IMR-90 (cell line): ENCODE measurements around the gene LUZP1. TPM values are rescaled to one million over a fixed set of nuclear protein-coding genes. Genes with fewer than 3 reads are reported as not detected.

Experiments used
- ATAC-seq: fragments of 200-7000 bp; cut with Tn5 transposase; 2 replicates; pipeline ENCODE4 v1.9.1; 2020; ENCODE audit warnings: low read depth, mild to moderate bottlenecking, moderate library complexity
- BruUV-seq: library from RNA; stranded (reverse); fragments of 400-500 nt; replicated peaks from 2 replicates; lab custom pipeline; 2021; lab: Mats Ljungman, UMichigan
- CTCF ChIA-PET: fragments of 300-600 bp; formaldehyde crosslinking; extraction: SDS; loops from one replicate; lab custom pipeline; 2021; ENCODE audit warnings: antibody characterized with exemption; lab: Yijun Ruan, JAX
- POLR2A ChIA-PET: fragments of 300-600 bp; sonication (Branson Sonifier 250); formaldehyde crosslinking; loops from one replicate; lab custom pipeline; 2022; ENCODE audit warnings: antibody characterized with exemption; ENCODE audit not compliant: unreplicated experiment; lab: Charles Lee
- DNase-seq: peaks from one replicate; pipeline ENCODE4 v3.0.0; 2013
- H2AFZ ChIP-seq: replicated peaks from 2 replicates; pipeline ENCODE3; 2013; ENCODE audit warnings: low read length, mild to moderate bottlenecking; ENCODE audit not compliant: poor library complexity
- H2AK5ac ChIP-seq: 2 replicates; pipeline ENCODE4 v1.6.1; 2013; ENCODE audit warnings: low read depth, low read length, inconsistent platforms
- H2AK9ac ChIP-seq: replicated peaks from 2 replicates; pipeline ENCODE3; 2013; ENCODE audit warnings: mild to moderate bottlenecking, low read depth, low read length, moderate library complexity; ENCODE audit not compliant: poor library complexity
- H2BK120ac ChIP-seq: 2 replicates; pipeline ENCODE4 v1.6.1; 2013; ENCODE audit warnings: low read depth, low read length, inconsistent platforms
- H2BK15ac ChIP-seq: 3 replicates; pipeline ENCODE4 v1.6.1; 2013; ENCODE audit warnings: low read depth, low read length, inconsistent platforms
- H2BK20ac ChIP-seq: 2 replicates; pipeline ENCODE4 v1.6.1; 2013; ENCODE audit warnings: low read depth, mild to moderate bottlenecking, inconsistent platforms, low read length, moderate library complexity
- H2BK5ac ChIP-seq: 2 replicates; pipeline ENCODE4 v1.6.1; 2013; ENCODE audit warnings: mild to moderate bottlenecking, low read depth, low read length, inconsistent platforms; ENCODE audit not compliant: poor library complexity, severe bottlenecking
- H3K14ac ChIP-seq: replicated peaks from 2 replicates; pipeline ENCODE4 v1.6.1; 2013; ENCODE audit warnings: low read depth, low read length, inconsistent platforms
- H3K18ac ChIP-seq: 2 replicates; pipeline ENCODE4 v1.6.1; 2013; ENCODE audit warnings: low read depth, low read length, control low read depth
- H3K23ac ChIP-seq: 2 replicates; pipeline ENCODE4 v1.6.1; 2013; ENCODE audit warnings: low read depth, low read length, inconsistent platforms
- H3K27ac ChIP-seq: 2 replicates; pipeline ENCODE4 v1.5.1; 2013; ENCODE audit warnings: mild to moderate bottlenecking, control low read depth, low read length; ENCODE audit not compliant: insufficient read depth
- H3K27me3 ChIP-seq: 2 replicates; pipeline ENCODE4 v1.6.1; 2013; ENCODE audit warnings: low read length; ENCODE audit not compliant: control insufficient read depth, insufficient read depth
- H3K36me3 ChIP-seq: 2 replicates; pipeline ENCODE4 v1.6.1; 2013; ENCODE audit warnings: low read length, mixed read lengths; ENCODE audit not compliant: control insufficient read depth, insufficient read depth
- H3K4ac ChIP-seq: 2 replicates; pipeline ENCODE4 v1.6.1; 2013; ENCODE audit warnings: low read depth, low read length, inconsistent platforms
- H3K4me1 ChIP-seq: 2 replicates; pipeline ENCODE4 v1.6.1; 2013; ENCODE audit warnings: low read length, mixed read lengths; ENCODE audit not compliant: control insufficient read depth, insufficient read depth
- H3K4me2 ChIP-seq: 2 replicates; pipeline ENCODE4 v1.6.1; 2013; ENCODE audit warnings: low read depth, mild to moderate bottlenecking, control low read depth, low read length, moderate library complexity
- H3K4me3 ChIP-seq: 2 replicates; pipeline ENCODE4 v1.5.1; 2013; ENCODE audit warnings: low read depth, mild to moderate bottlenecking, control low read depth, low read length, moderate library complexity; ENCODE audit not compliant: insufficient read depth
- H3K56ac ChIP-seq: 2 replicates; pipeline ENCODE4 v1.6.1; 2013; ENCODE audit warnings: low read length, inconsistent platforms; ENCODE audit not compliant: insufficient read depth; ENCODE audit errors: extremely low read depth
- H3K79me1 ChIP-seq, 2 experiments: 2 replicates each; pipeline ENCODE4 v1.6.1; 2013; ENCODE audit warnings: low read length in 2 of 2, inconsistent platforms in 1 of 2, low read depth in 1 of 2
- H3K9ac ChIP-seq: 2 replicates; pipeline ENCODE4 v1.6.1; 2013; ENCODE audit warnings: low read depth, low read length, control low read depth
- H3K9me1 ChIP-seq: 2 replicates; pipeline ENCODE4 v1.6.1; 2013; ENCODE audit warnings: low read length, inconsistent platforms; ENCODE audit not compliant: insufficient read depth
- H3K9me3 ChIP-seq: 2 replicates; pipeline ENCODE4 v1.6.1; 2013; ENCODE audit warnings: low read length; ENCODE audit not compliant: control insufficient read depth, insufficient read depth
- H4K20me1 ChIP-seq: 2 replicates; pipeline ENCODE4 v1.6.1; 2013; ENCODE audit warnings: low read length, inconsistent platforms; ENCODE audit not compliant: insufficient read depth
- H4K5ac ChIP-seq: 2 replicates; pipeline ENCODE4 v1.6.1; 2013; ENCODE audit warnings: mild to moderate bottlenecking, low read depth, low read length, control low read depth
- H4K8ac ChIP-seq, 2 experiments: 2 replicates each; pipeline ENCODE4 v1.6.1; 2013; ENCODE audit warnings: low read depth in 2 of 2, low read length in 2 of 2, control low read depth in 1 of 2, inconsistent platforms in 1 of 2
- H4K91ac ChIP-seq: 2 replicates; pipeline ENCODE4 v1.6.1; 2013; ENCODE audit warnings: low read depth, low read length, inconsistent platforms; ENCODE audit not compliant: insufficient read depth
- CEBPB ChIP-seq: IDR thresholded peaks from 2 replicates; pipeline ENCODE4 v1.6.1; 2012; ENCODE audit warnings: low read depth, low read length, improper control_type of control experiment
- FOS ChIP-seq: fragments of 150-350 bp; IDR thresholded peaks from 2 replicates; pipeline ENCODE4 v1.6.1; 2016; ENCODE audit warnings: low read depth, low read length
- WGBS, 2 experiments: methylation state at CpG; one replicate each; pipeline versions ENCODE4 v1.1.5 to v1.1.7; 2013; ENCODE audit warnings: missing lambda C conversion rate in 2 of 2; ENCODE audit not compliant: insufficient read length in 1 of 2; ENCODE audit errors: extremely low coverage in 2 of 2; 5-methylcytosine and 5-hydroxymethylcytosine counted together
- dilution Hi-C: fragments of 300-500 bp; cut with HindIII; formaldehyde crosslinking; loops from one replicate; pipeline ENCODE4 v1.14.3; 2018; ENCODE audit warnings: low sequenced_read_pairs; ENCODE audit not compliant: unreplicated experiment
- in situ Hi-C: fragments of 300-500 bp; cut with MboI; formaldehyde crosslinking; loops from 3 replicates; pipeline ENCODE4 v1.14.3; 2019; ENCODE audit warnings: low sequenced_read_pairs, inconsistent platforms, mixed read lengths
- intact Hi-C: fragments of 100-400 bp; cut with micrococcal nuclease; formaldehyde crosslinking; loops from 2 replicates; pipeline ENCODE4 v1.10.0; 2022
- polyA plus RNA-seq, 3 experiments: library from polyadenylated mRNA; depleted of rRNA; stranded (reverse); fragments of >200 nt; gene quantifications; 2 replicates each; pipeline ENCODE4 v1.2.3, GENCODE V29; 2012; ENCODE audit warnings: low replicate concordance in 1 of 3
- total RNA-seq: library from RNA; depleted of rRNA; stranded (reverse); fragments of >200 nt; gene quantifications from 2 replicates; pipeline ENCODE4 v1.2.3, GENCODE V29; 2012

Gene LUZP1
- total and polyA plus RNA-seq, 2 of the 4 experiments (the other 2 are of a cell fraction) = 13.1 to 31.7 TPM

GRCh38 chr1:23102289-23102688 is 66.4 kb downstream of the LUZP1 start:
- no peak overlapping the region for H3K9ac ChIP-seq
- POLR2A ChIA-PET = no interaction called here

More at GRCh38 chr1:23102289-23102688, 66.4 kb downstream of the LUZP1 start:
- intact Hi-C loops = loop anchor here (5.0 kb wide), 1 partner anchor 170 kb away; no protein-coding TSS in a partner anchor
- Histone ChIP-seq H2BK15ac (peak overlapping the region; percentile 3; the same call in 1 of the 3 replicates), H3K56ac (peak overlapping the region; percentile 72), H3K4me2 (peak overlapping the region; percentile 40; the same call in 1 of the 2 replicates), H2AFZ (no peak overlapping the region), H2BK5ac (peak overlapping the region; percentile 70), H3K79me1 (peaks cover 10 to 78% of the 10 kb centered on the region in 2 experiments), H3K9me1 (peaks cover 9% of the 10 kb centered on the region), H2AK5ac (peak overlapping the region; percentile 78; the same call in 1 of the 2 replicates), H3K18ac (peak overlapping the region; percentile 35; the same call in 1 of the 2 replicates), H3K4me3 (no peak overlapping the region), H3K36me3 (peaks cover 8% of the 10 kb centered on the region), H2AK9ac (no peak overlapping the region), H4K20me1 (peaks cover 60% of the 10 kb centered on the region), H3K27ac (peak overlapping the region; percentile 74), H2BK120ac (peak overlapping the region; percentile 65; the same call in 1 of the 2 replicates), H3K23ac (peak overlapping the region; percentile 77; the same call in 1 of the 2 replicates), H4K8ac (peak overlapping the region in 1 of 2 experiments; percentile 81; a peak in 3 of 4 replicates), H3K4ac (peak overlapping the region; percentile 49; the same call in 1 of the 2 replicates), H3K4me1 (peaks cover 17% of the 10 kb centered on the region), H2BK20ac (peak overlapping the region; percentile 65), H3K14ac (peak overlapping the region; percentile 76; the same call in 1 of the 2 replicates), H4K5ac (peak overlapping the region; percentile 38), H3K9me3 (no peaks in the 10 kb centered on the region), H4K91ac (peak overlapping the region; percentile 65; the same call in 1 of the 2 replicates), H3K27me3 (no peaks in the 10 kb centered on the region)
- dilution Hi-C loops = no loop called here
- DNase-seq (peak; percentile 82), ATAC-seq (peak; percentile 61)
- in situ Hi-C loops = no loop called here
- no CpG with 5 or more reads among the region's 1 CpG for WGBS, 2 experiments
- CTCF ChIA-PET = interaction anchor here (0.5 to 1.6 kb wide), 2 partner anchors 62 to 82 kb away, joined by 3 to 8 read pairs; no protein-coding TSS in a partner anchor
- BruUV-seq = no TSS peak
- TF ChIP-seq CEBPB (peak; percentile 90), FOS (no peak)
